A549 (cell line): Measurements from ENCODE around the gene LGI1.

Source experiments
- BHLHE40 ChIP-seq: IDR thresholded peaks from 2 replicates; pipeline ENCODE4 v1.6.1; 2012; ENCODE audit warnings: low read depth, low read length, inconsistent platforms
- EP300 ChIP-seq, 2 experiments: fragments of >200 bp; sonication (Bioruptor Twin); formaldehyde crosslinking; IDR thresholded peaks; 2 replicates in 1 of 2; 3 replicates in 1 of 2; pipeline ENCODE4 v1.6.1; 2016 to 2017
- GATA3 ChIP-seq: IDR thresholded peaks from 2 replicates; pipeline ENCODE4 v1.6.1; 2012; ENCODE audit warnings: borderline replicate concordance
- JUNB ChIP-seq: fragments of >200 bp; sonication (Bioruptor Twin); formaldehyde crosslinking; IDR thresholded peaks from 2 replicates; pipeline ENCODE4 v1.6.1; 2016
- MAFK ChIP-seq: fragments of 450-650 bp; IDR thresholded peaks from 2 replicates; pipeline ENCODE4 v1.6.1; 2014; ENCODE audit not compliant: partially characterized antibody
- MAX ChIP-seq: IDR thresholded peaks from 2 replicates; pipeline ENCODE4 v1.6.1; 2012
- MYC ChIP-seq: IDR thresholded peaks from 2 replicates; pipeline ENCODE4 v1.6.1; 2012; ENCODE audit warnings: mild to moderate bottlenecking, inconsistent platforms, low read length, improper control_type of control experiment, borderline replicate concordance
- POLR2AphosphoS2 ChIP-seq: conservative IDR thresholded peaks from 2 replicates; pipeline ENCODE4 v1.6.1; 2012; ENCODE audit warnings: low read length, improper control_type of control experiment, inconsistent platforms
- SMC3 ChIP-seq: fragments of >200 bp; sonication (Bioruptor Twin); formaldehyde crosslinking; IDR thresholded peaks from 3 replicates; pipeline ENCODE4 v1.6.1; 2018; ENCODE audit warnings: inconsistent platforms
- ZNF302 ChIP-seq: fragments of 250-450 bp; sonication (Bioruptor Pico); IDR thresholded peaks from 2 replicates; pipeline ENCODE4 v1.9.0; 2021; ENCODE audit warnings: inconsistent platforms, mild to moderate bottlenecking, moderate library complexity
- ZSCAN20 ChIP-seq: fragments of 250-450 bp; sonication (Bioruptor Pico); IDR thresholded peaks from 2 replicates; pipeline ENCODE4 v1.8.0; 2022; ENCODE audit warnings: mild to moderate bottlenecking, moderate library complexity
- TF ChIP-seq, protein P1 (sequence below): fragments of >200 bp; sonication (Bioruptor Twin); formaldehyde crosslinking; IDR thresholded peaks from 3 replicates; pipeline ENCODE4 v1.5.1; 2016
- TF ChIP-seq, protein P2 (sequence below): fragments of 250-450 bp; sonication (Bioruptor Pico); IDR thresholded peaks from 2 replicates; pipeline ENCODE4 v1.5.0; 2021; ENCODE audit warnings: mild to moderate bottlenecking, moderate library complexity, borderline replicate concordance

DNA sequence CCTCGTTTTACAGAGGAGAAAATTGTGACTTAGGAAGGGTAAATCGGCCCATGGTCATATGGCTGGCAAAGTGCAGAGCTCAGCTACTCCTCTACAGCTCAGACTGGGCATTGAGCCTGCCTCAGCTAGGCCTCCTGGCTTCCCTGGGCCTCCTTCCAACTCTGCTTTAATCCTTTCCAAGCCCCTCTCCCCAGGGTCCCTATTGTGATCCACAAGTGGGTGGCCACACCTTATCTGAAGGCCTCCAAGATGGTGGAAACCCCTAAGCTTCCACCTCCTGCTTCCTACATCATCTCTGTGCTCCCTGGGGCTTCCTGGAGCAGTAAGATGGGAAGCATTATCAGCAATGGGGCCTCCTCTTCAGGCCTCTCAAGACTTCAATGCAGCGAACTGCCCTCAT, 3.0 kb upstream of the LGI1 start:
- TF ChIP-seq MYC (no peak), SMC3 (no peak), ZNF302 (no peak), MAFK (no peak), EP300 (IDR thresholded peaks at IDR 0.05) (no peak), MAX (no peak), GATA3 (no peak), JUNB (no peak), ZSCAN20 (CRISPR knock-in tag) (no peak), BHLHE40 (no peak), POLR2AphosphoS2 (no peak)
- TF ChIP-seq, protein P1, sequence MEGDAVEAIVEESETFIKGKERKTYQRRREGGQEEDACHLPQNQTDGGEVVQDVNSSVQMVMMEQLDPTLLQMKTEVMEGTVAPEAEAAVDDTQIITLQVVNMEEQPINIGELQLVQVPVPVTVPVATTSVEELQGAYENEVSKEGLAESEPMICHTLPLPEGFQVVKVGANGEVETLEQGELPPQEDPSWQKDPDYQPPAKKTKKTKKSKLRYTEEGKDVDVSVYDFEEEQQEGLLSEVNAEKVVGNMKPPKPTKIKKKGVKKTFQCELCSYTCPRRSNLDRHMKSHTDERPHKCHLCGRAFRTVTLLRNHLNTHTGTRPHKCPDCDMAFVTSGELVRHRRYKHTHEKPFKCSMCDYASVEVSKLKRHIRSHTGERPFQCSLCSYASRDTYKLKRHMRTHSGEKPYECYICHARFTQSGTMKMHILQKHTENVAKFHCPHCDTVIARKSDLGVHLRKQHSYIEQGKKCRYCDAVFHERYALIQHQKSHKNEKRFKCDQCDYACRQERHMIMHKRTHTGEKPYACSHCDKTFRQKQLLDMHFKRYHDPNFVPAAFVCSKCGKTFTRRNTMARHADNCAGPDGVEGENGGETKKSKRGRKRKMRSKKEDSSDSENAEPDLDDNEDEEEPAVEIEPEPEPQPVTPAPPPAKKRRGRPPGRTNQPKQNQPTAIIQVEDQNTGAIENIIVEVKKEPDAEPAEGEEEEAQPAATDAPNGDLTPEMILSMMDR, result no peak
- TF ChIP-seq, protein P2, sequence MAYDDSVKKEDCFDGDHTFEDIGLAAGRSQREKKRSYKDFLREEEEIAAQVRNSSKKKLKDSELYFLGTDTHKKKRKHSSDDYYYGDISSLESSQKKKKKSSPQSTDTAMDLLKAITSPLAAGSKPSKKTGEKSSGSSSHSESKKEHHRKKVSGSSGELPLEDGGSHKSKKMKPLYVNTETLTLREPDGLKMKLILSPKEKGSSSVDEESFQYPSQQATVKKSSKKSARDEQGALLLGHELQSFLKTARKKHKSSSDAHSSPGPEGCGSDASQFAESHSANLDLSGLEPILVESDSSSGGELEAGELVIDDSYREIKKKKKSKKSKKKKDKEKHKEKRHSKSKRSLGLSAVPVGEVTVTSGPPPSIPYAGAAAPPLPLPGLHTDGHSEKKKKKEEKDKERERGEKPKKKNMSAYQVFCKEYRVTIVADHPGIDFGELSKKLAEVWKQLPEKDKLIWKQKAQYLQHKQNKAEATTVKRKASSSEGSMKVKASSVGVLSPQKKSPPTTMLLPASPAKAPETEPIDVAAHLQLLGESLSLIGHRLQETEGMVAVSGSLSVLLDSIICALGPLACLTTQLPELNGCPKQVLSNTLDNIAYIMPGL (CRISPR knock-in tag), result no peak
